Activated CD8-positive, alpha-beta memory T cell treated with anti-CD3 and anti-CD28 coated beads, Interleukin-2, amount 10 ng/mL, durations not matched to agents 7 days and 5 days (primary cell): Measurements from ENCODE around the gene CREBRF. TPM values are rescaled to one million over a fixed set of nuclear protein-coding genes. Genes with fewer than 3 reads are reported as not detected.
"Not testable (repeated sequence)": the region's sequence is repeated elsewhere in the genome, so short reads cannot be mapped to it uniquely, and the experiment has no call there.

Experiments used
- ATAC-seq: fragments of 150-1000 bp; cut with Tn5 transposase; one replicate; pipeline ENCODE4 v1.10.0; 2021; ENCODE audit warnings: moderate library complexity
- CTCF ChIA-PET: fragments of 350-600 bp; sonication (Branson Sonifier 250); formaldehyde crosslinking; loops from one replicate; lab custom pipeline; 2021; ENCODE audit warnings: antibody characterized with exemption; lab: Charles Lee
- DNase-seq: peaks from one replicate; pipeline ENCODE4 v3.0.0-alpha.2; 2020
- H3K27ac Mint-ChIP-seq: one replicate; pipeline ENCODE4 v1.8.0; 2021; ENCODE audit warnings: mild to moderate bottlenecking, mixed read lengths
- H3K27me3 Mint-ChIP-seq: one replicate; pipeline ENCODE4 v1.8.0; 2021; ENCODE audit warnings: mixed read lengths
- H3K36me3 Mint-ChIP-seq: one replicate; pipeline ENCODE4 v1.8.0; 2021; ENCODE audit warnings: mild to moderate bottlenecking, mixed read lengths
- H3K4me1 Mint-ChIP-seq: one replicate; pipeline ENCODE4 v1.8.0; 2021; ENCODE audit warnings: mixed read lengths
- H3K4me3 Mint-ChIP-seq: one replicate; pipeline ENCODE4 v1.8.0; 2021; ENCODE audit warnings: mild to moderate bottlenecking, moderate library complexity, mixed read lengths
- H3K9me3 Mint-ChIP-seq: one replicate; pipeline ENCODE4 v1.8.0; 2022; ENCODE audit warnings: low read depth, mixed read lengths
- total RNA-seq, 2 experiments: library from RNA; stranded (reverse); gene quantifications; one replicate each; pipeline ENCODE4 v1.2.3, GENCODE V29; 2021

The CREBRF gene
- total RNA-seq, 2 experiments from 2014 or later = 11.2 to 14.7 TPM

GRCh38 chr5:173075137-173075843, 19.1 kb downstream of the CREBRF start:
- no peaks in the 10 kb centered on the region for H3K9me3 Mint-ChIP-seq
- peaks cover 3% of the 10 kb centered on the region for H3K4me1 Mint-ChIP-seq
- DNase-seq (no peak), ATAC-seq (no peak)
- peaks cover 4% of the 10 kb centered on the region for H3K36me3 Mint-ChIP-seq
- H3K27me3 Mint-ChIP-seq = no peaks in the 10 kb centered on the region
- no peak overlapping the region for H3K4me3 Mint-ChIP-seq
- no peak overlapping the region for H3K27ac Mint-ChIP-seq
- CTCF ChIA-PET = no interaction called here

- Mint-ChIP-seq H3K27me3 (no peaks in the 10 kb centered on the region), H3K9me3 (no peaks in the 10 kb centered on the region), H3K4me3 (no peak overlapping the region), H3K4me1 (peaks cover under 1% of the 10 kb centered on the region), H3K27ac (no peak overlapping the region), H3K36me3 (peaks cover 3% of the 10 kb centered on the region)
- ATAC-seq = no peak
- CTCF ChIA-PET = interaction anchor here (0.7 kb wide), 1 partner anchor 15 kb away, joined by 5 read pairs; no protein-coding TSS in a partner anchor
- no peak for DNase-seq
These were observed 19.8 kb downstream of the CREBRF start for GRCh38 chr5:173075970-173076369.

- not testable (repeated sequence) for ATAC-seq, H3K9me3 Mint-ChIP-seq, H3K4me1 Mint-ChIP-seq, H3K4me3 Mint-ChIP-seq, DNase-seq, H3K36me3 Mint-ChIP-seq, H3K27me3 Mint-ChIP-seq, H3K27ac Mint-ChIP-seq
- CTCF ChIA-PET = interaction anchor here (0.7 kb wide), 1 partner anchor 14 kb away, joined by 5 read pairs; no protein-coding TSS in a partner anchor
These were observed 20.3 kb downstream of the CREBRF start for GRCh38 chr5:173076471-173076870.

- Mint-ChIP-seq H3K36me3 (peaks cover 8% of the 10 kb centered on the region), H3K27me3 (no peaks in the 10 kb centered on the region), H3K27ac (no peak overlapping the region), H3K9me3 (no peaks in the 10 kb centered on the region), H3K4me1 (no peaks in the 10 kb centered on the region), H3K4me3 (no peak overlapping the region)
- no peak for DNase-seq
- ATAC-seq = no peak
- CTCF ChIA-PET = no interaction called here
These were observed 22.7 kb downstream of the CREBRF start for GRCh38 chr5:173078878-173079277.

GRCh38 chr5:173089581-173089980, 33.4 kb downstream of the CREBRF start:
- no peaks in the 10 kb centered on the region for H3K9me3 Mint-ChIP-seq
- peaks cover 13% of the 10 kb centered on the region for H3K36me3 Mint-ChIP-seq
- CTCF ChIA-PET = no interaction called here
- ATAC-seq (no peak), DNase-seq (no peak)
- H3K4me3 Mint-ChIP-seq = no peak overlapping the region
- no peak overlapping the region for H3K27ac Mint-ChIP-seq
- no peaks in the 10 kb centered on the region for H3K27me3 Mint-ChIP-seq
- H3K4me1 Mint-ChIP-seq = peaks cover 11% of the 10 kb centered on the region

GRCh38 chr5:173090639-173091038, 34.5 kb downstream of the CREBRF start:
- H3K4me3 Mint-ChIP-seq = no peak overlapping the region
- H3K27me3 Mint-ChIP-seq = no peaks in the 10 kb centered on the region
- no peak for ATAC-seq
- H3K4me1 Mint-ChIP-seq = peaks cover 11% of the 10 kb centered on the region
- DNase-seq = no peak
- CTCF ChIA-PET = interaction anchor here (0.6 kb wide), 1 partner anchor 14 kb away, joined by 5 read pairs; no protein-coding TSS in a partner anchor
- H3K9me3 Mint-ChIP-seq = no peaks in the 10 kb centered on the region
- H3K27ac Mint-ChIP-seq = no peak overlapping the region
- H3K36me3 Mint-ChIP-seq = peaks cover 13% of the 10 kb centered on the region

- peaks cover 9% of the 10 kb centered on the region for H3K36me3 Mint-ChIP-seq
- H3K27ac Mint-ChIP-seq = no peak overlapping the region
- H3K27me3 Mint-ChIP-seq = no peaks in the 10 kb centered on the region
- CTCF ChIA-PET = no interaction called here
- peaks cover 11% of the 10 kb centered on the region for H3K4me1 Mint-ChIP-seq
- no peak overlapping the region for H3K4me3 Mint-ChIP-seq
- H3K9me3 Mint-ChIP-seq = no peaks in the 10 kb centered on the region
- no peak for DNase-seq
- no peak for ATAC-seq
These were observed 35.8 kb downstream of the CREBRF start for GRCh38 chr5:173091981-173092380.

- CTCF ChIA-PET = interaction anchor here (0.9 kb wide), 1 partner anchor 12 kb away, joined by 3 read pairs; no protein-coding TSS in a partner anchor
- ATAC-seq = no peak
- no peaks in the 10 kb centered on the region for H3K9me3 Mint-ChIP-seq
- no peak overlapping the region for H3K4me3 Mint-ChIP-seq
- peaks cover 11% of the 10 kb centered on the region for H3K4me1 Mint-ChIP-seq
- no peak overlapping the region for H3K27ac Mint-ChIP-seq
- H3K36me3 Mint-ChIP-seq = peaks cover 9% of the 10 kb centered on the region
- no peaks in the 10 kb centered on the region for H3K27me3 Mint-ChIP-seq
- DNase-seq = no peak
These were observed 37.5 kb downstream of the CREBRF start for GRCh38 chr5:173093606-173094005.

GRCh38 chr5:173094012-173094661, 38.0 kb downstream of the CREBRF start:
- CTCF ChIA-PET = no interaction called here
- H3K27ac Mint-ChIP-seq = no peak overlapping the region
- no peaks in the 10 kb centered on the region for H3K27me3 Mint-ChIP-seq
- H3K4me1 Mint-ChIP-seq = peaks cover 11% of the 10 kb centered on the region
- DNase-seq (no peak), ATAC-seq (no peak)
- H3K9me3 Mint-ChIP-seq = no peaks in the 10 kb centered on the region
- peaks cover 8% of the 10 kb centered on the region for H3K36me3 Mint-ChIP-seq
- no peak overlapping the region for H3K4me3 Mint-ChIP-seq

- H3K27me3 Mint-ChIP-seq = no peaks in the 10 kb centered on the region
- no peak overlapping the region for H3K27ac Mint-ChIP-seq
- H3K4me3 Mint-ChIP-seq = no peak overlapping the region
- peaks cover 6% of the 10 kb centered on the region for H3K9me3 Mint-ChIP-seq
- CTCF ChIA-PET = interaction anchor here (0.7 kb wide), 1 partner anchor 37 kb away, joined by 3 read pairs; no protein-coding TSS in a partner anchor
- ATAC-seq (no peak), DNase-seq (no peak)
- peaks cover 22% of the 10 kb centered on the region for H3K36me3 Mint-ChIP-seq
- no peaks in the 10 kb centered on the region for H3K4me1 Mint-ChIP-seq
These were observed 42.6 kb downstream of the CREBRF start for GRCh38 chr5:173098787-173099186.

GRCh38 chr5:173099461-173099860, 43.3 kb downstream of the CREBRF start:
- DNase-seq (no peak), ATAC-seq (no peak)
- Mint-ChIP-seq H3K4me1 (no peaks in the 10 kb centered on the region), H3K27me3 (no peaks in the 10 kb centered on the region), H3K4me3 (no peak overlapping the region), H3K27ac (no peak overlapping the region), H3K9me3 (peaks cover 6% of the 10 kb centered on the region), H3K36me3 (peaks cover 20% of the 10 kb centered on the region)
- CTCF ChIA-PET = interaction anchor here (0.7 to 1.0 kb wide), 2 partner anchors 37 to 46 kb away, joined by 3 read pairs; no protein-coding TSS in a partner anchor

GRCh38 chr5:173101245-173101644, 45.1 kb downstream of the CREBRF start:
- no peak for DNase-seq
- Mint-ChIP-seq H3K4me3 (no peak overlapping the region), H3K4me1 (no peaks in the 10 kb centered on the region), H3K27ac (no peak overlapping the region), H3K9me3 (peaks cover 6% of the 10 kb centered on the region), H3K36me3 (peaks cover 20% of the 10 kb centered on the region), H3K27me3 (no peaks in the 10 kb centered on the region)
- CTCF ChIA-PET = no interaction called here
- no peak for ATAC-seq

GRCh38 chr5:173103411-173103810, 47.3 kb downstream of the CREBRF start:
- peaks cover under 1% of the 10 kb centered on the region for H3K4me1 Mint-ChIP-seq

GRCh38 chr5:173108914-173109313, 52.8 kb downstream of the CREBRF start:
- H3K27ac Mint-ChIP-seq = no peak overlapping the region
- no peak for ATAC-seq

More at GRCh38 chr5:173103411-173103810, 47.3 kb downstream of the CREBRF start:
- no peak overlapping the region for H3K27ac Mint-ChIP-seq
- DNase-seq (no peak), ATAC-seq (no peak)
- peaks cover 20% of the 10 kb centered on the region for H3K36me3 Mint-ChIP-seq
- H3K9me3 Mint-ChIP-seq = peaks cover 6% of the 10 kb centered on the region
- H3K4me3 Mint-ChIP-seq = no peak overlapping the region
- no peaks in the 10 kb centered on the region for H3K27me3 Mint-ChIP-seq
- CTCF ChIA-PET = no interaction called here

More at GRCh38 chr5:173108914-173109313, 52.8 kb downstream of the CREBRF start:
- Mint-ChIP-seq H3K4me1 (peaks cover 19% of the 10 kb centered on the region), H3K4me3 (no peak overlapping the region), H3K36me3 (peaks cover 16% of the 10 kb centered on the region), H3K27me3 (no peaks in the 10 kb centered on the region), H3K9me3 (no peaks in the 10 kb centered on the region)
- DNase-seq = no peak
- CTCF ChIA-PET = no interaction called here
